Spleen (tissue), 11 donors: ENCODE measurements around the gene WAPL. TPM values are rescaled to one million over a fixed set of nuclear protein-coding genes. Genes with fewer than 3 reads are reported as not detected.

Source experiments
- DNase-seq: peaks from one replicate; pipeline ENCODE4 v3.0.0-alpha.2; 2020
- H3K27ac ChIP-seq, 8 donors: fragments of 200-600 bp; sonication (generic) in 7 of 8; 1 replicate in 4 of 8; 2 replicates in 4 of 8; pipeline versions ENCODE4 v1.5.0 to v1.8.0; 2016 to 2021; ENCODE audit warnings: inconsistent platforms in 4 of 8, mild to moderate bottlenecking in 4 of 8, moderate library complexity in 1 of 8
- H3K27me3 ChIP-seq, 7 donors: fragments of 200-600 bp; sonication (generic) in 6 of 7; replicated peaks in 1 of 7; 1 replicate in 4 of 7; 2 replicates in 3 of 7; pipeline versions ENCODE4 v1.5.0 to v1.8.0; 2016 to 2021; ENCODE audit warnings: inconsistent platforms in 3 of 7, mild to moderate bottlenecking in 1 of 7
- H3K36me3 ChIP-seq, 6 donors: fragments of 200-600 bp; sonication (generic) in 5 of 6; 1 replicate in 4 of 6; 2 replicates in 2 of 6; pipeline versions ENCODE4 v1.5.0 to v1.8.0; 2016 to 2021; ENCODE audit warnings: inconsistent platforms in 2 of 6
- H3K4me1 ChIP-seq, 6 donors: fragments of 200-600 bp; sonication (generic) in 5 of 6; 1 replicate in 3 of 6; 2 replicates in 3 of 6; pipeline versions ENCODE4 v1.5.0 to v1.8.0; 2016 to 2021; ENCODE audit warnings: inconsistent platforms in 3 of 6
- H3K4me3 ChIP-seq, 8 donors: fragments of 200-600 bp; sonication (generic) in 7 of 8; 1 replicate in 4 of 8; 2 replicates in 4 of 8; pipeline versions ENCODE4 v1.5.0 to v1.8.0; 2016 to 2021; ENCODE audit warnings: inconsistent platforms in 4 of 8, mild to moderate bottlenecking in 4 of 8, moderate library complexity in 2 of 8
- H3K9me3 ChIP-seq, 8 donors: fragments of 200-600 bp; sonication (generic) in 7 of 8; 1 replicate in 4 of 8; 2 replicates in 4 of 8; pipeline versions ENCODE4 v1.5.0 to v1.8.0; 2016 to 2021; ENCODE audit warnings: inconsistent platforms in 4 of 8
- POLR2A ChIP-seq, 3 donors: fragments of 450-650 bp; IDR thresholded peaks; one replicate each; pipeline ENCODE4 v1.5.1; 2017; ENCODE audit warnings: antibody characterized with exemption in 3 of 3, mild to moderate bottlenecking in 1 of 3
- POLR2AphosphoS5 ChIP-seq, 3 donors: sonication (generic); formaldehyde crosslinking; IDR thresholded peaks; one replicate each; pipeline ENCODE4 v1.5.1; 2017; ENCODE audit warnings: antibody characterized with exemption in 3 of 3
- WGBS, 5 donors: extraction: QIAGEN DNeasy Blood & Tissue Kit in 3 of 5; methylation state at CpG; one replicate each; pipeline versions ENCODE4 v1.1.5 to v1.1.7; 2013 to 2018; 5-methylcytosine and 5-hydroxymethylcytosine counted together
- intact Hi-C: fragments of 100-400 bp; cut with DNase I; formaldehyde crosslinking; loops from one replicate; pipeline ENCODE4 v1.15.0; 2023; ENCODE audit warnings: low total_unique reads
- polyA plus RNA-seq, 3 donors: library from polyadenylated mRNA; stranded (reverse); fragments of 200-250 nt; gene quantifications; one replicate each; pipeline ENCODE4 v1.2.1, GENCODE V29; 2013
- total RNA-seq, 7 donors: library from RNA; depleted of rRNA in 3 of 7; stranded (reverse); fragments of >200 nt in 3 of 7; fragmentation: NEBNext Ultra II Directional in 4 of 7; extraction: Animal tissue kit (Norgen Biotek cat#: 25700) in 4 of 7; gene quantifications; one replicate each; pipeline versions ENCODE4 v1.1.0 to v1.2.1, GENCODE V29; 2016 to 2021
- TF ChIP-seq, protein P1 (sequence below), 11 experiments: fragments of 200-600 bp in 7 of 11; fragments of 450-650 bp in 4 of 11; sonication (generic) in 4 of 11; IDR thresholded peaks in 8 of 11; conservative IDR thresholded peaks in 3 of 11; 1 replicate in 7 of 11; 2 replicates in 4 of 11; pipeline versions ENCODE4 v1.4.0 to v1.8.0; 2016 to 2021; ENCODE audit warnings: antibody characterized with exemption in 11 of 11, inconsistent platforms in 4 of 11, mild to moderate bottlenecking in 1 of 11
- donor health status: healthy with polysubstance abuse.
- donor health status: DM: no; HTN: no; CAD: no; lungs with moderate emphysema.
- donor health status: DM: no; HTN: no; CAD: no.
- donor health status: Bipolar disorder and iron deficiency.
- donor health status: healthy.
- donor health status: DM: no; HTN: no; CAD: no.
- donor health status: DM: yes; HTN: yes; CAD: no.

Gene WAPL
- total and polyA plus RNA-seq, 10 donors: 13.6 to 59.1 (median 43.0) TPM

DNA sequence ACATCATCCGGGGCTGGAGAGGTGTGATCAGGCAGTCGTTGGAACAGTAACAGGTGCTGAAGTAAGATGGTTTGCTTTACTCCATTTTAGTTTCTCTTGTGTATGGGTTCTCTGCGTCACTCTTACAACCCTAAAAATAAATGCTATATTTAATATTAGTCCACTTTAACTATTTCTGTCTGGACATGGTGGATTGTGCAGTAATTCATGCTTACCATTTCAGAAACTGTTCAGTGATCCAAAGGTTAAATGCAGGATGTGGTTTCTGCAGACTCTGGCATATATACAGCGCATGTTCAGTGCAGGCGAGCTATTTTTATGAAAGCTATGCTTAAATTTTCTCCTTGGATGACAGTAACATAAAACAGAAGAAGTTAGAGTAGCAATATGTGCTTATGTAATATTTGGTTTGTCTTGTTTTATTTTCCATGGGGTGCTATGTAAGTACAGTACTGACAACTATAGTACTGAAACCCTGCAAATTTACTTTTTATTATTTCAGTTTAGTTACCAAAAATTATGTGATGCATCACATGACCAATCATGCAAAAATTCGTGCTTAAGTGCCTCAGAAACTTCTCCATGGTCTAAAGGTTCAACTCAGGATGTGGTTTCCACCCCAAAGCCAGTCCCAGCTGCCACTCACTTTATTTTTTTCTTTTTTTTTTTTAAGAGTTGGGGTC is 108.4 kb downstream of the WAPL start:
- WGBS, 5 donors: 12 to 24% (median 16%) methylated on average over 6 of the region's 6 CpGs
- Histone ChIP-seq H3K4me3 (peak overlapping the region in 2 of 8 donors; percentile 7 to 43), H3K9me3 (peaks cover 0 to 4% (median 0%) of the 10 kb centered on the region in 8 donors), H3K4me1 (peaks cover 13 to 51% (median 35%) of the 10 kb centered on the region in 6 donors), H3K36me3 (no peaks in the 10 kb centered on the region), H3K27ac (peak overlapping the region in 6 of 8 donors; percentile 4 to 75 (median 63)), H3K27me3 (no peaks in the 10 kb centered on the region)
- no peak for DNase-seq
- TF ChIP-seq, protein P1, sequence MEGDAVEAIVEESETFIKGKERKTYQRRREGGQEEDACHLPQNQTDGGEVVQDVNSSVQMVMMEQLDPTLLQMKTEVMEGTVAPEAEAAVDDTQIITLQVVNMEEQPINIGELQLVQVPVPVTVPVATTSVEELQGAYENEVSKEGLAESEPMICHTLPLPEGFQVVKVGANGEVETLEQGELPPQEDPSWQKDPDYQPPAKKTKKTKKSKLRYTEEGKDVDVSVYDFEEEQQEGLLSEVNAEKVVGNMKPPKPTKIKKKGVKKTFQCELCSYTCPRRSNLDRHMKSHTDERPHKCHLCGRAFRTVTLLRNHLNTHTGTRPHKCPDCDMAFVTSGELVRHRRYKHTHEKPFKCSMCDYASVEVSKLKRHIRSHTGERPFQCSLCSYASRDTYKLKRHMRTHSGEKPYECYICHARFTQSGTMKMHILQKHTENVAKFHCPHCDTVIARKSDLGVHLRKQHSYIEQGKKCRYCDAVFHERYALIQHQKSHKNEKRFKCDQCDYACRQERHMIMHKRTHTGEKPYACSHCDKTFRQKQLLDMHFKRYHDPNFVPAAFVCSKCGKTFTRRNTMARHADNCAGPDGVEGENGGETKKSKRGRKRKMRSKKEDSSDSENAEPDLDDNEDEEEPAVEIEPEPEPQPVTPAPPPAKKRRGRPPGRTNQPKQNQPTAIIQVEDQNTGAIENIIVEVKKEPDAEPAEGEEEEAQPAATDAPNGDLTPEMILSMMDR (IDR thresholded peaks at IDR 0.05 in 8 of 11, conservative IDR thresholded peaks at IDR 0.05 in 3 of 11): no peak
- TF ChIP-seq POLR2A (IDR thresholded peaks at IDR 0.05) (no peak), POLR2AphosphoS5 (IDR thresholded peaks at IDR 0.05) (no peak)
- intact Hi-C loops: no loop called here

DNA sequence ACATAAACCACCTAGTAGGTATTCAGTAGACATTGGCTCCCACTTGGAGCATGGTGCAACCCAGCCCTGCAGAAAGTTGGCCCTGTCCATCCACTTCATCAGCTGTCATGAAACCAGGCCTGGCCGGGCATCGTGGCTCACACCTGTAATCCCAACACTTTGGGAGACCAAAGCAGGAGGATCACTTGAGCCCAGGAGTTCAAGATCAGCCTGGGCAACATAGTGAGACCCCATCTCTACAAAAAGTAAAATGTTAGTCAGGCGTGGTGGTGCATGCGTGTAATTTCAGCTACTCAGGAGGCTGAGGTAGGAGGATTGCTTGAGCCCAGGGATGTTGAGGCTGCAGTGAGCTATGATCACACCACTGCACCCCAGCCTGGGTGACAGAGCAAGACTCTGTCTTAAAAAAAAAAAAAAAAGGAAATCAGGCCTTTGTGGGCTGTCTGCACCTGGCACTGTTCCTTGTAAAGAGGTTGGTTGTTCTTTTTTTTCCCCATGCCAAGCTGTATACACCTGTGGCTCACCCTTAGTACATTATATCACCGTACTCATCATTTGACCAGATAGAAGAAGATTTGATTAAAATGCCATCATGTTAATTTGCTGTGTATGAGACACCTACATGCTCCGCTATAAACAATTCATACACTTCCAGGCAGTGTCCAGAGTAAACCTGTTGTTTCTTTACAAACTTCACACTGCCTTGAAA is 109.6 kb downstream of the WAPL start:
- no peaks in the 10 kb centered on the region for H3K27me3 ChIP-seq
- TF ChIP-seq POLR2AphosphoS5 (IDR thresholded peaks at IDR 0.05) (no peak), POLR2A (IDR thresholded peaks at IDR 0.05) (no peak)
- peak overlapping the region in 6 of 8 donors; percentile 5 to 75 (median 63) for H3K27ac ChIP-seq
- intact Hi-C loops: no loop called here
- no peak for DNase-seq
- peaks cover 0 to 4% (median 0%) of the 10 kb centered on the region in 8 donors for H3K9me3 ChIP-seq
- 53 to 65% (median 60%) methylated on average over 6 of the region's 6 CpGs for WGBS, 5 donors
- H3K4me1 ChIP-seq: peaks cover 13 to 51% (median 35%) of the 10 kb centered on the region in 6 donors
- H3K4me3 ChIP-seq: no peak overlapping the region
- no peaks in the 10 kb centered on the region for H3K36me3 ChIP-seq

DNA sequence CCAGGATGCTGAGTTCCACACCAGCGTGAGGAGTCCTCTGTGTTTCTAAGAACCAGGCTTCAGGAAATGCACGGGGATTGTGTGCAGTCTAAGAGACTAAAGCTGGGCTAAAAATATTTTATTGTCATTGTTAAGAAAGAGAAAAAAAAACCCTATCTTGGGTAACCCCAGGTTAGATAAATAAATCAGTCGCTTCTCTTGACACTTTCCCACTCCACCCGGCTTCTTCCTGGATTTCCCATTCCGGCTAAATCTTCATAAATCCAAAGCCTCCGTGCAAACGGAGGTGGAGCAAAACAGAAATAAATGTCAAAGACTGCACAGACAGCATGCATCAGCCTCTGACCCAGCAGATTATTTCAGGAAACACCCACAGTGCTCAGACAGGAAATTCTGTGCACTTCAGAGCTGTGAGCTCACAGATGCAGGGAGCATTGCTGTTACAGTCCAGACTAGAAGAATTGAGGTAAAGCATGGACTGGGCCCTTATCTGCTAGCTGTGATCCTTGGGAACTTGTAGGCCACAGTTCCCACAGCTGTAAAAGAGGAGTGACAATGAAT is 110.2 kb downstream of the WAPL start:
- Histone ChIP-seq H3K27ac (peak overlapping the region in 6 of 8 donors; percentile 5 to 70 (median 58)), H3K27me3 (no peaks in the 10 kb centered on the region), H3K9me3 (peaks cover 0 to 4% (median 0%) of the 10 kb centered on the region in 8 donors), H3K4me3 (no peak overlapping the region), H3K4me1 (peaks cover 13 to 51% (median 35%) of the 10 kb centered on the region in 6 donors), H3K36me3 (no peaks in the 10 kb centered on the region)
- no peak for DNase-seq
- 1 to 5% (median 3%) methylated on average over 7 of the region's 7 CpGs for WGBS, 5 donors
- intact Hi-C loops: no loop called here
- no peak for TF ChIP-seq POLR2AphosphoS5 (IDR thresholded peaks at IDR 0.05)
- TF ChIP-seq, protein P1 (IDR thresholded peaks at IDR 0.05 in 8 of 11, conservative IDR thresholded peaks at IDR 0.05 in 3 of 11): no peak
- no peak for TF ChIP-seq POLR2A (IDR thresholded peaks at IDR 0.05)

DNA sequence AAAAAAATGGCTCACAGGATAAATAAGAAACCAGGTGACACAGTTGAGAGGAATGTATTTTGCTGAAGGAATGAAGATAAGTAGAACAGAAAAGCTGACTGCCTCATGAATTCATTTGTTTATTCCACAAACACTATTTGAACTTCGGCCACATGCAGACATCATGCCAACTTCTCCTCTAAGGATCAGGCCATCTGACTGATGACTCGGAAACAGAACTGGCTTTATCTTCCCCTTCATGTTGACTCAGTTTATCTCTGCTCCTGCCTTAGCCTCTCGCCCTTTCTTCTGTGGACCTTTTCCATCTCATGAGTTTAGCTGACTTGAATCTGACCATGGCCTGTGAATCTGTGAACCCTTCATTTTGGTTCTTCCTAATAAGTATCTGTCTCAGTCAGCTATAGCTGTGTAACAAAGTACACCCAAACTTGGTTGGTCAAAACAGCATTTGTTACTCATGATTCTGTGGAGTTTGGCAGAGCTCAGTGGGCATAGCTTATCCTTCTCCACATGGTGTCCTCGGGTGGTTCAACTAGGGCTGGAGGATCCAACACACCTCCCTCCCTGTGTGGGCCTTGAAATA is 111.0 kb downstream of the WAPL start:
- Histone ChIP-seq H3K27me3 (no peaks in the 10 kb centered on the region), H3K36me3 (no peaks in the 10 kb centered on the region), H3K4me1 (peaks cover 13 to 50% (median 35%) of the 10 kb centered on the region in 6 donors), H3K4me3 (no peak overlapping the region), H3K27ac (peak overlapping the region in 5 of 8 donors; percentile 25 to 70 (median 61)), H3K9me3 (peaks cover 0 to 4% (median 0%) of the 10 kb centered on the region in 8 donors)
- WGBS, 5 donors: 83 to 88% (median 85%) methylated on average over 4 of the region's 4 CpGs
- no peak for DNase-seq
- intact Hi-C loops: no loop called here
- TF ChIP-seq POLR2AphosphoS5 (IDR thresholded peaks at IDR 0.05): no peak
- TF ChIP-seq POLR2A (IDR thresholded peaks at IDR 0.05): no peak
- TF ChIP-seq, protein P1 (IDR thresholded peaks at IDR 0.05 in 8 of 11, conservative IDR thresholded peaks at IDR 0.05 in 3 of 11): no peak
